Measurements from ENCODE around the gene OARD1.

OARD1 gene

GRCh38 chr6:41046084-41046483, 26.1 kb downstream of the OARD1 start:
- H3K4me1 ChIP-seq (ENCODE audit: control insufficient read depth, insufficient read depth, low read length): no peaks in the 10 kb centered on the region
- ChIA-PET POLR2A (no interaction called here), CTCF (interaction anchor here (0.6 to 1.8 kb wide), 5 partner anchors 10 to 322 kb away, joined by 4 to 8 read pairs (median 4); no protein-coding TSS in a partner anchor)
- no peaks in the 10 kb centered on the region for H3K36me3 ChIP-seq (ENCODE audit: control insufficient read depth in 2 of 2, insufficient read depth in 1 of 2, low read length in 2 of 2)
- no peaks in the 10 kb centered on the region for H3K9me3 ChIP-seq (ENCODE audit: control insufficient read depth, insufficient read depth, low read depth, low read length)
- no peak overlapping the region for H3K4me3 ChIP-seq (ENCODE audit: low read depth, low read length)
- H3K27ac ChIP-seq (ENCODE audit: extremely low read depth, low read depth, low read length): no peak overlapping the region
- no peak for TF ChIP-seq ZNF24 (tag by site-specific recombination; IDR thresholded peaks at IDR 0.05)
- no peak for TF ChIP-seq ZBTB20 (tag by site-specific recombination; IDR thresholded peaks at IDR 0.05)
- no peak for TF ChIP-seq IKZF3 (tag by site-specific recombination; IDR thresholded peaks at IDR 0.05)
- TF ChIP-seq ZNF18 (tag by site-specific recombination; IDR thresholded peaks at IDR 0.05): no peak
- TF ChIP-seq ZNF311 (tag by site-specific recombination; IDR thresholded peaks at IDR 0.05; ENCODE audit: borderline replicate concordance): no peak
- no peak for TF ChIP-seq ZNF513 (tag by site-specific recombination; IDR thresholded peaks at IDR 0.05)
- no peak for TF ChIP-seq ZNF549 (tag by site-specific recombination; IDR thresholded peaks at IDR 0.05)
- no peak for TF ChIP-seq ZNF701 (tag by site-specific recombination; IDR thresholded peaks at IDR 0.05)
- TF ChIP-seq SALL2 (tag by site-specific recombination; IDR thresholded peaks at IDR 0.05; ENCODE audit: borderline replicate concordance): no peak
- TF ChIP-seq ZIC2 (tag by site-specific recombination; IDR thresholded peaks at IDR 0.05): no peak
- no peak for TF ChIP-seq ZNF292 (tag by site-specific recombination; IDR thresholded peaks at IDR 0.05; ENCODE audit: borderline replicate concordance, low read depth)
- TF ChIP-seq PRDM6 (tag by site-specific recombination; IDR thresholded peaks at IDR 0.05): no peak
- TF ChIP-seq ZNF518A (tag by site-specific recombination; conservative IDR thresholded peaks at IDR 0.05; ENCODE audit: low read depth): no peak
- TF ChIP-seq ZNF10 (tag by site-specific recombination; IDR thresholded peaks at IDR 0.05): no peak
- no peak for TF ChIP-seq ZSCAN23 (tag by site-specific recombination; IDR thresholded peaks at IDR 0.05)
- TF ChIP-seq ZBTB44 (tag by site-specific recombination; IDR thresholded peaks at IDR 0.05): no peak
- no peak for TF ChIP-seq ZNF138 (tag by site-specific recombination; IDR thresholded peaks at IDR 0.05; ENCODE audit: borderline replicate concordance)
- no peak for TF ChIP-seq ZNF416 (tag by site-specific recombination; IDR thresholded peaks at IDR 0.05)
- no peak for TF ChIP-seq OVOL3 (tag by site-specific recombination; IDR thresholded peaks at IDR 0.05)
- TF ChIP-seq ATF2 (tag by site-specific recombination; IDR thresholded peaks at IDR 0.05; ENCODE audit: low read depth): no peak

Measured in HEK293 (cell line).